Kasumi-1 (cell line): ENCODE data around the gene CIT.
"Not testable (repeated sequence)": the region's sequence is repeated elsewhere in the genome, so short reads cannot be mapped to it uniquely, and the experiment has no call there.

Source experiments
- DNase-seq, 2 experiments: peaks; one replicate each; lab custom pipeline; 2025; lab: John Stamatoyannopoulos, UW

Gene CIT

GRCh38 chr12:119744900-119745606, 132.1 kb downstream of the CIT start:
- DNase-seq, result no peak

GRCh38 chr12:119742700-119743099, 134.4 kb downstream of the CIT start:
- no peak for DNase-seq

GRCh38 chr12:119740830-119741229, 136.3 kb downstream of the CIT start:
- no peak for DNase-seq

GRCh38 chr12:119735079-119735478, 142.0 kb downstream of the CIT start:
- DNase-seq, result no peak

GRCh38 chr12:119730381-119730780, 146.7 kb downstream of the CIT start:
- DNase-seq, result no peak

- no peak for DNase-seq
Measured at GRCh38 chr12:119729871-119730270, 147.2 kb downstream of the CIT start.

GRCh38 chr12:119728444-119728745, 148.7 kb downstream of the CIT start:
- no peak for DNase-seq

GRCh38 chr12:119727600-119728443, 149.3 kb downstream of the CIT start:
- DNase-seq, result no peak

GRCh38 chr12:119725523-119725922, 151.6 kb downstream of the CIT start:
- DNase-seq, result no peak

- DNase-seq, result no peak
Measured at GRCh38 chr12:119721306-119721705, 155.8 kb downstream of the CIT start.

GRCh38 chr12:119720349-119720748, 156.8 kb downstream of the CIT start:
- no peak for DNase-seq

GRCh38 chr12:119718141-119718540, 159.0 kb downstream of the CIT start:
- no peak for DNase-seq

GRCh38 chr12:119715268-119715620, 161.9 kb downstream of the CIT start:
- no peak for DNase-seq

- no peak for DNase-seq
Measured at GRCh38 chr12:119714614-119715267, 162.4 kb downstream of the CIT start.

GRCh38 chr12:119713551-119714031, 163.5 kb downstream of the CIT start:
- no peak for DNase-seq

- DNase-seq, result no peak
Measured at GRCh38 chr12:119712721-119713120, 164.4 kb downstream of the CIT start.

GRCh38 chr12:119711693-119712092, 165.4 kb downstream of the CIT start:
- DNase-seq, result no peak

- DNase-seq, result no peak
Measured at GRCh38 chr12:119710965-119711551, 166.1 kb downstream of the CIT start.

- no peak for DNase-seq
Measured at GRCh38 chr12:119710374-119710964, 166.7 kb downstream of the CIT start.

- not testable (repeated sequence) for DNase-seq
Measured at GRCh38 chr12:119706427-119706826, 170.7 kb downstream of the CIT start.

GRCh38 chr12:119705182-119705581, 171.9 kb downstream of the CIT start:
- DNase-seq, result no peak

- no peak for DNase-seq
Measured at GRCh38 chr12:119704065-119704747, 172.9 kb downstream of the CIT start.
